ENCODE results near the gene DMRTC2.

Gene DMRTC2

GRCh38 chr19:41845001-41845050 is at the start of gene DMRTC2:
Gene DMRTC2, plus strand, starts transcription at chr19:41845042. Its CDS starts 2,387 bp downstream, at chr19:41847429.
- no peak for DNase-seq (ENCODE audit: low read depth)

DNA sequence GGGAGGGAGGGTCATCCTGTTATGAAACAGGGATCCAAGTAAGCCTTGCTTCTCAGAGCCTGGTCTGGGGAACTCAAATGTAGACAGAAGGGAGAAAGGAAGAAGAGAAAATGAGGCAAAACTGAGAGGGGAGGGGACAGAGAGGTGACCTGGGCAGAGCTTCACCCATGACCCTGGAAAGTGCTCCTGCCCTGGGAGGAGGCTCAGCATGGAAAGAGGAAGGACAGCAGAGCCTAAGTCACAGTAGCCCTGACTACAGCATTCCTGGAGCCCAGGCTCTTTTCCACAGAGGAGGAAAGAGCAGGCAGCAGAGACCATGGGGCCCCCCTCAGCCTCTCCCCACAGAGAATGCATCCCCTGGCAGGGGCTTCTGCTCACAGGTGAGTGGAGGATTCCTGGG is 48.5 kb upstream of the DMRTC2 start, which contains the start of gene CEACAM3:
CEACAM3 (plus strand) TSS at position 226 of the 400 bp plus-strand sequence; CDS start at position 317, 91 bp downstream.
- DNase-seq (ENCODE audit: low read depth) = no peak

- no peak for DNase-seq (ENCODE audit: low read depth)
Observed at GRCh38 chr19:41796901-41797300, 47.9 kb upstream of the DMRTC2 start.

DNA sequence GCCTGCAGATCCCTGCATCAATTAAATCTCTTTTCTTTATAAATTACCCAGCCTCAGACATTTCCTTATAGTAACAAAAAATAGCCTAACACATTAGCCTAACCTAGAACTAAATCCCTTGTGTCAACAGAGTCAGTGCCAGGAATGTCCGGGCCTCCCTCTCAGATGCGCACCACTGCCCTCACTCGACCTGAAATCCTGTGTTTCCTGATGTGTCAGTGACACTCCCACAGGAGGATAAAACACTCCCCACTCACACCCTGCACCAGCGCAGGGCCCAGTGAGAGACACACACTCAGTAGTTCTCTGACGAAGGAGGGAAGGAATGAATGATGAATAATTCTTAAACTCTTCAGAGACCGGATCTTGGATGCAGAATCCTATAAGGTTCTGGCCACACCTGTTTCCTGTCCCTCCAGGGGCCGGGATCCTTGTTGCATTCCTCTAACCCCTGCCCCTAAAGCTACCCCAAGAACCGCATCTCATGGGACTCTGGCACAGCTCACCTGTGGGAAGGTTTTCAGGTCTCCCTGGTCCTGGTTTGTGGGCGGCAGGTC is 45.3 kb upstream of the DMRTC2 start:
- no peak for DNase-seq (ENCODE audit: low read depth)

- no peak for DNase-seq (ENCODE audit: low read depth)
Observed at GRCh38 chr19:41801031-41801430, 43.8 kb upstream of the DMRTC2 start.

DNA sequence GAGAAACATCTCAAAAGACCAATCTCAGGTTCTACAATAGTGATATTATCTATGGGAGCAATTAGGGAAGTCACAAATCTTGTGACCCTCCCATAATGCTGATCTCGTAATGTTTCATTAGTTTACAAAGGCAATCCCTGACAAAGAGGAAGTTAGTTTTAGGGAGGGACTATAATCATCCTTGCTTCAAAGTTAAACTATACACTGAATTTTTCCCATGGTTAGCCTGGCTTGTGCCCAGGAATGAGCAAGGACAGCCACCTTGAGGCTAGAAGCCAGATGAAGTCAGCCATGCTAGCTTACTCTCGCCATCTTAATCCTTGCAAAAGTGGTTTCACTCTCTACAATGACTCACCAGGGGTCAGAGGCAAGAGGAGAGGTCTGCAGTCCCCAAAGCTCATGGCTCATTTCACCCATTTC is 43.0 kb upstream of the DMRTC2 start:
- no peak for DNase-seq (ENCODE audit: low read depth)

DNA sequence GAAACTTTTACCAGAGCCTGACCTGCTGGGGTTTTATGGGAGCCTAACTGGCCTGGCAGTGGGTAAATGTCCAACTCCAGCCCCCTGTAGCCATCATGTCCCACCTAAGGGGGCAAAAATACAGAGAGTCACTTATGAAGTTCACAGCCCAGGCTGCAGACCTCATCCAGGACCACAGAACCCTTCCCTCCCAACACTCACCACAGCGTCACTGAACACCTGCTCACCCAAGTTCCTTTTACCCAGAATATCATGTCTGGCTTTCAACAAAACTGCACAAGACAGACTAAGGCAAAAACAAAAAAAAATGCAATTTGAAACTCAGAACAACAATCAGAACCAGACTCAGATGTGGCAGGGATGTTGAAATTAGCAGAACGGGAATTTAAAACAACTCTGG is 42.1 kb upstream of the DMRTC2 start:
- no peak for DNase-seq (ENCODE audit: low read depth)

GRCh38 chr19:41804336-41804735 is 40.5 kb upstream of the DMRTC2 start:
- no peak for DNase-seq (ENCODE audit: low read depth)

DNA sequence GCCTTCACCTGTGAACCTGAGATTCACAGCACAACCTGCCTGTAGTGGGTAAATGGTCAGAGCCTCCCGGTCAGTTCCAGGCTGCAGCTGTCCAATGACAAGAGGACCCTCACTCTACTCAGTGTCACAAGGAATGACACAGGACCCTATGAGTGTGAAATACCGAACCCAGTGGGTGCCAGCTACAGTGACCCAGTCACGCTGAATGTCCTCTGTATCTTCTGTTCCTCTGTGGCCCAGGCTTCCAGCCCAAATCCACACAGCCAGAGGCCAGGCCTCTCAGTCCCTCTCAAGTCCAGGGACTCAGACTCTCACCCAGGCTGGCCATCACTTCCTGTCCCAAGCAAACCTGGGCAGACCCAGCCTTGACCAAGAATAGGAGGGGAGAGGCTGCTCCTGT is 37.7 kb upstream of the DMRTC2 start:
- DNase-seq (ENCODE audit: low read depth) = no peak

- no peak for DNase-seq (ENCODE audit: low read depth)
Observed at GRCh38 chr19:41808663-41809566, 35.9 kb upstream of the DMRTC2 start.

- DNase-seq (ENCODE audit: low read depth) = no peak
Observed at GRCh38 chr19:41810301-41810700, 34.5 kb upstream of the DMRTC2 start.

DNA sequence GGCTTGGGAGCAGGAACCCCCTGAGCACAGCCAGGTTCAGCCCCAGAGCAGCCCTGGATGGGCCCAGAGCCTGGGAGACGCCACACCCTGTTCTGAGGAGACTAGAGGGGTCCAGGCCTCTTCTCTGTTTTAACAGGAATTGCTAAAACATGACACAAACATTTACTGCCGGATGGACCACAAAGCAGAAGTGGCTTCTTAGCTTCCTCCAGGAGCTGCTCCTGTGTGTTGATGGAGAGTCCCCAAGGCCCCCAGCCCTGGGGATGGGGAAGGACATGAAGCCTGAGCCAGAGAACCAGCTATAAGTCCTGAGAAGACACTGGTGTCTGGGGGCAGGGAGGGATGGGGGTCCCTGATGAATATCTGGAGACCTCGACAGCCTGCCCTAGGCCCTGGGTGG is 33.8 kb upstream of the DMRTC2 start:
- no peak for DNase-seq (ENCODE audit: low read depth)

GRCh38 chr19:41811981-41812380 is 32.9 kb upstream of the DMRTC2 start:
- no peak for DNase-seq (ENCODE audit: low read depth)

- DNase-seq (ENCODE audit: low read depth) = no peak
Observed at GRCh38 chr19:41813911-41814310, 30.9 kb upstream of the DMRTC2 start.

- no peak for DNase-seq (ENCODE audit: low read depth)
Observed at GRCh38 chr19:41815301-41815700, 29.5 kb upstream of the DMRTC2 start.

- DNase-seq (ENCODE audit: low read depth) = no peak
Observed at GRCh38 chr19:41816761-41817160, 28.1 kb upstream of the DMRTC2 start.

- DNase-seq (ENCODE audit: low read depth) = peak; percentile 9
Observed at GRCh38 chr19:41821003-41821735, 23.7 kb upstream of the DMRTC2 start.

- DNase-seq (ENCODE audit: low read depth) = no peak
Observed at GRCh38 chr19:41837981-41838708, 6.7 kb upstream of the DMRTC2 start.

- no peak for DNase-seq (ENCODE audit: low read depth)
Observed at GRCh38 chr19:41839211-41839610, 5.6 kb upstream of the DMRTC2 start.

GRCh38 chr19:41843371-41843770 is 1.5 kb upstream of the DMRTC2 start:
- DNase-seq (ENCODE audit: low read depth) = no peak

DNA sequence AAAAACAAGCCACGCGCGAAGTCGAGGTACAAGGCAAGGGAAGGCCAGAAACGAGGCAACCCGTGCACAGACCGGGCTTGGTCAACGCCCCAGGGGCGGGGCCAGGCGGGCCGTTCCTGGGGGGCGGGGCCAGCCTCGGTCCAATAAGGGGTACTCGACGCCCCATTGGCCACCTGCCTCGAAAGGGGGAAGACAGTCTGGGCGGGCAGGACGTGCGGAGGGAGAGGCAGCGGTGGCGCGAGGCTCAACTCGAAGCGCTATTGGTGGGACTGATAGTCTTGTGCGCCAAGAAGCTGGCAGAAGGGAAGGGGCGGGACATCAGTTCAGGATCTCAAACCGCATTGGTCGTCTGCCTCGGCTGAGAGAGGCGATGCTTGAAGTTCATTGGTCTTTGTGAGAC is 241 bp upstream of the DMRTC2 start, which contains the start of gene LYPD4:
LYPD4 (minus strand) TSS at position 83 of the 400 bp plus-strand sequence. CDS start 5,398 bp downstream, outside the sequence.
- DNase-seq (ENCODE audit: low read depth) = no peak

- DNase-seq (ENCODE audit: low read depth) = no peak
Observed at GRCh38 chr19:41845051-41845590, 279 bp downstream of the DMRTC2 start.

All from stimulated activated CD8-positive, alpha-beta memory T cell treated with anti-CD3 and anti-CD28 coated beads, Interleukin-12 subunit alpha, Interleukin-12 subunit beta, amount 100 ng/mL, for 1 hour (primary cell).